Epithelial cell of prostate (primary cell): ENCODE measurements around the gene PEAK3.

Experiments
- DNase-seq: peaks from one replicate; pipeline ENCODE4 v3.0.0-alpha.2; 2011; ENCODE audit warnings: low read depth, low spot score
- H3K27ac ChIP-seq: fragments of 450-650 bp; 2 replicates; pipeline ENCODE4 v1.5.1; 2017; ENCODE audit warnings: mild to moderate bottlenecking

Gene PEAK3, protein sequence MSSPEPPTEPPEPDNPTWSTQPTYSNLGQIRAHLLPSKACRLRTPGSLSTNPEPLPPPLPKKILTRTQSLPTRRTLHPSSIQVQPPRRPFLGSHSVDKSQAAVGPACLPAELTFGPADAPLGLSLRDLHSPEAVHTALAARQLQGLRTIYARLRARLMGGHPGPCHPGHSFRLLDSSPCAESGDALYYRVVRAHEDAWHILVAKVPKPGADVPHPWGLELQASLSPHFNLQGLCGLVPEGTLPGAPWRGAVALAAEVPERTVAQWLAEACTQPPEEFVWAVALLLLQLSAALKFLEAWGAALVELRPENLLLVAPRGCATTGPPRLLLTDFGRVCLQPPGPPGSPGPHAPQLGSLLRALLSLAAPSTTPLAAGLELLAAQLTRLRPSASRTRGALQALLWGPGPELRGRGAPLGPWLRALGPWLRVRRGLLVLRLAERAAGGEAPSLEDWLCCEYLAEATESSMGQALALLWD

DNA sequence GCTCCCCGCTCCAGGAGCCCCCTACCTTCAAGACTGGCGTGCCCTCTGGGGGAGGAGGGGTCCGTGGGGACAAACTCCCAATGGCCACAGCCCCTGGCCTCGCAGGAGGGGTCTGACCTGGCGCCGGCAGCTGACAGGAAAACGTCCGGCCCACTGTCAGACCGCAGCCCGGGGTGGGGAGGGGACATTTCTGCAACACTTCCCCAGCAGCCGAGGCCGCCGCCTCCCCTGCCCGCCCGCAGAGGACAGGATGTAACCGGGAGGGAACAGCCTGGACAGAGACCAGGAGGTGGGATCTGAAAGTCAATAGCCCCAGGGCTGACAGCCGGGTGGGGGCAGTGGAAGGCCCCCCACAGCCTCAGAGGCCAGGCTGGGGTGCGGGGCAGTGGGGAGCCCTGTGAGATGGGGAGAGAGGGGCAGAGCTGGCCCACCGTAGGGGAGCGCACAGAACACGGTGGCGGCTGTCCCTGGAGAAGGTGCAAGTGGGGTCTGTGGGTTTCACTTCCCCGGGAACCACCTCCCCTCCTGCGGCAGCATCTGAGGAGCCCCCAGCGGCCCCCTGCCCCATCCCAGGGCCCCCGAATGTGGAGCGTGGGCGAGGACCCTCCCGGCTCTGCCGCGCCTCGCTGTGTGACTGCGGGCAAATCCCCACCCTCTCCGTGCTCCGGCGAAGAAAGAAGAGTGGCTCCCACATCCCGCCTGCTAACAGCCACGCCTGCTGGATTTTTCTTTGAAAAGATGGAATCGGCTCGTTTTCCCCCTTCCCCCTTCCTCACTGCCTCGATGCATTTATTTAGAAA, at the start of gene PEAK3:
Gene PEAK3, minus strand, starts transcription at position 114 of the 800 bp plus-strand sequence. CDS start 1,244 bp downstream, outside the sequence.
- no peak for DNase-seq
- no peak within 1 kb of the TSS for H3K27ac ChIP-seq

DNA sequence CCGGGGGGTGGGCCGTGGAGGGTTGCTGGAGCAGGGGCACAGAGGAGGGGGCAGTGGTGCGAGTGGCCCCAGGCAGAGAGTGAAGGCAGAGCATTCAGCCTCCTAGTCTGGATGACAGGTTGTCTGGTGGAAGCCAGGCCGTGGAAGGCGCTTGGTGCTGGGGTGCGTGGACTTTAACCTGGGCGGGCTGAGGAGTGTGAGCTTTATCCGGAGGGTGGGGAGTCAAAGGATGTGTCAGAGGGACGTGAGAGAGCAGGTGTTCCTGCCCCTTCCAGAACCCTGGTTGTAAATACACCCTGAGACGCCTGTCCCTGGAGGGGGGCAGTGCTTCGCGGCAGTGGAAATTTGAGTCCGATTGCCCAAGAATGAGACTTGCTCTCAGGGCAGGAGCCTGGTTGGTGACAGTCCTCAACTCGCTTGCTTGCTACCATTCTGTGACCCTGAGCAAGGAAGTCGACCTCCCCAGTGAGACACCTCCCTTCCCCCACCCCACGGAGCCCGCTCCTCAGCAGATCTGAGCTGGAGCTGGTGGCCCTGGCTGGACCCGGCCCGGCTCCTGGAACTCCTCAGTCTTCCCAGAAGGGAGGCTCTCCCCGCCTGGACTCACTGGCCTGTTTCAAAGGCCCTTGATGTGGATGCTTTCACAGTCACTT, 48.8 kb upstream of the PEAK3 start:
- H3K27ac ChIP-seq: no peak overlapping the region
- DNase-seq: no peak

DNA sequence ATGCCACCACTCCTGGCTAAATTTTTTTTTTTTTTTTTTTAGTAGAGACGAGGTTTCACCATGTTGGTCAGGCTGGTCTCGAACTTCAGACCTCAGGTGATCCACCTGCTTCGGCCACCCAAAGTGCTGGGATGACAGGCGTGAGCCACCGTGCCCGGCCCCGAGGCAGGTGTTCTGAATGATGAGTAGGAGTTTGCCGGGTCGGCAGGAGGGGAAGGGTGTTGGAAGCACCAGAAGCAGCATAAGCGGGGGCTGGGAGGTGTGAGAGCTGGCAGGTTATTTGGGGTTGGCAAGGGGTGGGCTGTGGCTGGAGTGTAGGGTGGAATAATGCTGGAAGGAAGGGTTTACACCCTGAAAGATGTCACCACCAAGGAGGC, 48.3 kb upstream of the PEAK3 start:
- no peak for DNase-seq
- H3K27ac ChIP-seq: no peak overlapping the region

DNA sequence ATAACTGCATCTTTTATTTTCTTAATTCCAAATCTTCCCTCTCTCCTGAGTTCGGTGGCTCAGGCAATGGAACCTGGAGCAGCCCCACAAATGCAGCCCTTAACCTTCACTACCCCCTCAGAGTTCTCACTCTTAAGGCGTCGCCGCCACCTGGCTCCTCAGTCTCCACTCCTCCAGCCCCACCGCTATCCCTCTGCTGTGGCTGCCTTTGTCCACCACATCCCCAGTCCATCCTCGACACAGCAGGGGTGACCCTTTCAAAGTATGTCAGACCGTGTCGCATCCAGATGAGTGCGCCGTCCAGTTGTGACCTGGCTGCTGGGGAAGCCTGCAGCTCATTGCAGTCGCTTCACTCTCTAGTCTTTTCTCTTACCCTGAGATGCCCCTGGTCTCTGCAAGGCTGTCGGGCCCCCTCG, 47.5 kb upstream of the PEAK3 start:
- no peak overlapping the region for H3K27ac ChIP-seq
- DNase-seq: no peak

DNA sequence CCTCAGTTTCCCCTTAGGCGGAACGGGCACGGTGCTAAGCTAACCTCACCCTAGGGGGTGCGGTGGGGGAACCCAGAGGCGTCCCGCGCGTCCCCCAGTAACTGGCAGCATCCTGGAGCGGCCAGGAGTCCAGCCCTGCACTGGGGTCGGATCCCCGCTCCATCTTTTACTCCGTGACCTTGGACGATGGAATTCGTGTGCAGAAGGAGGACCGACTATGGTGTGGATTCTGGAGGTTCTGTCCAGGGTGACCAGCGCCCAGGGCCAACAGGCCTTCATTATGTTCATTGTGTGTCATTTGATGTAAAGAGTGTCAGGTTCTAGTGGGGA, 47.1 kb upstream of the PEAK3 start:
- DNase-seq: no peak
- H3K27ac ChIP-seq: peak overlapping the region; percentile 73

DNA sequence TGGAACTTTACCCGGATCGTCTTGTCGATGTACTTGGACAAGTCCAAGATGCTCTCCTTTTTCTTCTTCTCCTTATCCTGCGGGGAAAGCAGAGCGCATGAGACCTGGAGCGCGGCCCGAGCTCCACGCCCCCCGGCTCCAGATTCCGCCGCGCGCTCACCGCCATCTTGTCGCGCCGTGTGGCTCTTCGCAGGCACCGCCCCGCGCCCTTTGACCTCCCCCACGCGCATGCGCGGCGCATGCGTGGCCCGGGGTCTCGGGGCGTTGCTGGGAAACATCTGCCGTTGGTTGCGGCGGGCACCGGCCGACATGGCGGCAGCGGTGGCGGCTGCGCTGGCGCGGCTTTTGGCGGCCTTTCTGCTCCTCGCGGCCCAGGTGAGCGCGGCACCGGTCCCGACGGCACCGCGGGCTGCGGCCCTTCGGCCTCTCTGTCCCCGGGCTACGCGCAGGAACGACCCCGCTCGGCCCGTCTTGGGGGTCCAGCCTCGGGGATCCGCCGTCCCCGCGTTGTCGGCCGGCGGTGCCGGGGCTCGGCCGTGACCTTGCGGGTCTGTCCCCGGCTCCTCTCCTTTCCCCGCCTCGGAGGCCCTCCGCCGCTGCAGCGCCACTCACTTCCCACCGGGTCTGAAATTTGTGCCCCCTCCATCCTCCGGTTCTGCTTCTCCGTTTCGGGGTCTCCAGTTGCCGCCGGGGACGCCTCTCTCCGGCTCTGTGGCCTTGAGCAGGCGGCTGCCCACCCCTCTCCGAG, 46.6 kb upstream of the PEAK3 start, which contains the start of the genes LSM7 and SPPL2B:
Gene LSM7, minus strand, starts transcription at position 186 of the 748 bp plus-strand sequence. Its CDS starts 20 bp downstream, at position 166.
Gene SPPL2B, plus strand, starts transcription at position 284 of the 748 bp plus-strand sequence. Its CDS starts 26 bp downstream, at position 310.
- H3K27ac ChIP-seq: peak within 1 kb of the TSS; percentile 73
- peak; percentile 18 for DNase-seq

DNA sequence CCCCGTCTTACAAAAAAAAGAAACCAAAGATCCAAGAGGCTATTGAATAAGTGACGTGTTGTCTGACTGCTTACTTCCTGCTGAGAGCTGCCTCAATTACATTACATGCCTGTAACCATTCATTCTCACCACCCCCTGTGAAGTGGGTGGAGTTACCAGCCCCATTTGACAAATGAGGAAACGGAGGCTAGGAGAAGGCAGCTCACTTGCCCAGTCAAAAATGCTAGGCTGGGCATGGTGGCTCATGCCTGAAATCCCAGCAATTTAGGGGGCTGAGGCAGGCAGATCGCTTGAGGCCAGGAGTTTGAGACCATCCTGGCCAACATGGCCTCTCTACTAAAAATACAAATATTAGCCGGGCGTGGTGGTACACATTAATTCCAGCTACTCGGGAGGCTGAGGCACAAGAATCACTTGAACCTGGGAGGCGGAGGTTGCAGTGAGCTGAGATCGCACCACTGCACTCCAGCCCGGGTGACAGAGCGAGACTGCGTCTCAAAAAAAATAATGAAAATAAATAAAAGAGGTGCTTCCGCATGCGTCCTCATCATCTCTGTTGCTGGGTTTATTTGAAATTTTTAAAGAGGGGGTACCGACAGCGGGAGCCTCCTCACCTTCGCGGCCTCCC, 45.9 kb upstream of the PEAK3 start:
- peak overlapping the region; percentile 73 for H3K27ac ChIP-seq
- DNase-seq: peak; percentile 80

DNA sequence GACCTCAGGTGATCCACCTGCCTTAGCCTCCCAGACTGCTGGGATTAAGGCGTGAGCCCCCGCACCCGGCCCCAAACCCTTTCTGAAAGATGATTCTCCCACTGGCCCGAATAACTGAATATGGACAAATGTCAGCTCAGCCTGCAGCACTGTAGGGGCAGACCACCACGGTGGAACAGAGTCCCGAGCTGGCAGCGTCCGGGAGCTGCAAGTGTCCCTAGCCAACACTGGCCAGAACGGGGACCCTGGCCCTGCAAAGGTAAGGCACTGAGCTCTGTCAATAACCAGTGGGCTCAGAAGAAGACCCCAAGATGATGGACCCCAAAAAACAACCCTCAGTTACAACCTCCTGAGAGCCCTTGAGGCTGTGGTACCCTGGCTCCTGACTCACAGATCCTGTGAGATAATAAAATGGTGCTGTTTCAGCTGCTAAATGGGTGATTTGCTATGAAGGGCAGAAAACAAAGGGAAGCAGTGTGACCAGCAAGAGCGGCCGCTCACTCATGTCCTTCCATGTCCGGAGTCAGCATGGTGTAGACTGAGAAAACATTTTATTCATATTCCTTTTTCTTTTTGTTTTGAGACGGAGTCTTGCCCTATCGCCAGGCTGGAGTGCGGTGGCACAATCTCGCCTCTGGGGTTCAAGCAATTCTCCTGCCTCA, 44.9 kb upstream of the PEAK3 start:
- DNase-seq: no peak
- H3K27ac ChIP-seq: peak overlapping the region; percentile 73

DNA sequence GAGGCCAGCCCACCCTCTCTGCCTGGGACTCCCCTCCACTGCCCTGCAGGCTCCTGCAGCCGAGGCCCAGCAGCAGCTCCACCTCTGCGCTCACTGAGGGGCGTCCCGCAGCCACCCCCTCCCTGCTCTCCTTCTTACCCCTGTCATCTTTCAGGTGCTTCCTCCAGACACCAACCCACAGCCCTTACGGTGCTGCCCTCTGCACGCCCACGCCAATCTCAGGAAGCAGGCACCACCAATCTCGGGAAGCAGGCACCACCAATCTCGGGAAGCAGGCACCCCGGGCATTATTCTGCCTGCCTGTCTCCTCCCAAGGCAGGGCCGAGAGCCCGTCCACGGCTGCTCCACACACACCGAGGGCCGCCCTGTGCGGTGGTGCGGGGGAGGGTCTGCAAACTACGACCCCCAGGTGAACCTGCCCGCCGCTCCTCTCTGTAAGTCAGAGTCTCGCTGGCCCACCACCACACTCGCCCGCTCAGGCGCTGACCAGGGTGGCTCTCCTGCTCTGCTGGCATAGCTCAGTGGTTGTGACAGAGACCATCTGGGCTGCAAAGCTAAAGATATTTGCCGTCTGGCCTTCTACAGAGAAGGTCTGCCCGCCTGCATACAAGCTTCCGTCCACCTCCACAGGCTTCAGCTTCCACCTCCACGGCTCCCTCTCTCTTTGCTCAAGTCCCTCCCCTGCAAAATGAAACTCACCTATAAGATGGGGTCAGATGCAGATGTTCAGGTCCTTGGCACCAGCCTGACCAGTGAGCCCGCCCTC, 43.5 kb upstream of the PEAK3 start:
- no peak for DNase-seq

DNA sequence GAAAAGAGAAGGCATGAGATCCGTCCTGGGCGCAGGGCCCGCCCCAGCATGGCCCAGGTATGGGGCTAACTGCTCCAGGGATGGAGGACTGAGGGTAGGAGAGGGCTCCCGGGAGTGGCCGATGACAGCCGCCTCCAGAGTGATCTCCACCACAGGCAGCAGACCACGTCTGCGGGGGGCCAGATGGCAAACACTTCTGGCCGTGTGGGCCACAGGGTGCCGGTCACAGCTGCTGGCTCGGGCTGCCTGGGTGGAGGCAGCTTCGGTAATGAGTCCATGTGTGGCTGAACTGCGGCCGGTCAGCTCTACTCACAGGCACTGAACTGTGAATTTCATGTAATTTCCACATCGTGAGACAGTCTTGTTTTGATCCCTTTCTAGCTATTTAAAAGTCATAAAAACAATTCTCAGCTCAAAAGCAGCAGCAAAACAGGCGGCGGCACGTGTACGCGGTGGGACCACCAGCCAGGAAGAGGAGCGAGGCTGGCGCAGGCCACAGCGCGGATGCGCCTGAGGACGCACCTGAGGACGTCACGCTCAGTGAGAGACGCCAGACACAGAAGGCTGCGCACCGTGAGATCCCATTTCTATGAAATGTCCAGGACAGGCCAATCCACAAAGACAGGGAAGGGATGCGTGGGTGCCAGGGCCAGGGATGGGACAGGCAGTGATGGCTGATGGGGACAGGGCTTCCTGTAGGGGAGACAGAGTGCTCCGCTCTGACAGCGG, 42.4 kb upstream of the PEAK3 start:
- no peak overlapping the region for H3K27ac ChIP-seq
- no peak for DNase-seq

More for the DNA sequence above, 43.5 kb upstream of the PEAK3 start:
- H3K27ac ChIP-seq: no peak overlapping the region

DNA sequence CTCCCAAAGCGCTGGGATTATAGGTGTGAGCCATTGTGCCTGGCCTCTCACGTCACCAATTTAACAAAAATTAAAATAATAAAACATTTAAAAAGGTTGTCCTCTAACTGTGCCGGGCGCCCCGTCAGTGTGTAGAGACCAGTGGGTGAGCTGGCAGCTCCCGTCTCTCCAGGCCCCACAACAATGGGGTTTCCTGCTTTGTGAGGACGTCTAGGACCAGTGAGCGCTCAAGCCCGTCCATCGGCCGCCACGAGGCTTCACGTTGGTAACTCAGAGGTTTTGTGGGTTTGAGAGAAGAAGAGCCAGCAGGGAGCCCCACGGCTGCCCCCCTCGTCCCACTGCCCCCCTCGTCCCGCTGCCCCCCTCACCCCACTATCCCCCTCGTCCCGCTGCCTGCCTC, 41.7 kb upstream of the PEAK3 start:
- no peak for DNase-seq
- H3K27ac ChIP-seq: no peak overlapping the region

DNA sequence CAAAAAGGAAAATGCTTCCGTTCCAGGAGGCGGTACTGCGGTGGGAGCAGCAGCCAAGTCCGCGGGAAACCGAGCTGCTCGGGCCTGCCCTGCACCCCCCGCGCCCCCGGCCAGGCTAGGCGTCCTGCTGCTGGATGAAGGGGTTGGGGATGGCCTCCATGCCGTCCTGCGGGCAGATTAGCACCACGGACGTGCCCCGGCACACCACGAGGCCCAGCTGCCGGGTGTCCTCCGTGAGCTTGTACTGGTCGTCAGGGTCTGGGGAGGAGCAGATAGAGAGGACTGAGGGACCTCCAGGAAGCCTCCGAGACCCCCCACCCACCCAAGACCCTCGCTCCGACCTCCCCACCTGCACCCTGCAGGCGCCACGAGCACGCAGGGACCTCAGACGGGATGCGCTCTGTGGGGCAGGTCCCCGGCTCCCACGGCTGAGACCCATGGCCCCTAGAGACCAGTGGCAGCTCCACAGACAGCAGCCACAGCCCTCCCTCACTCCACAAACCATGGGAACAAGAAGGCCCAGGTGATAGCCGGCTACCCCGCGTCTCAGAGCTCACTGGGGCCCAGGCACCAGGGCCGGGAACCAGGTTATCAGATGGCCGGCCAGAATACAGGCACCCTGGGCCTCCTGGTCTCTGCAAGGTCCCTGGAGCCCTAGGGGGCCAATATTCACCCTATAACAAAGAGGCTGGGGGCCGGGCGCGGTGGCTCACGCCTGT, 39.7 kb upstream of the PEAK3 start:
- DNase-seq: no peak
- H3K27ac ChIP-seq: no peak overlapping the region

DNA sequence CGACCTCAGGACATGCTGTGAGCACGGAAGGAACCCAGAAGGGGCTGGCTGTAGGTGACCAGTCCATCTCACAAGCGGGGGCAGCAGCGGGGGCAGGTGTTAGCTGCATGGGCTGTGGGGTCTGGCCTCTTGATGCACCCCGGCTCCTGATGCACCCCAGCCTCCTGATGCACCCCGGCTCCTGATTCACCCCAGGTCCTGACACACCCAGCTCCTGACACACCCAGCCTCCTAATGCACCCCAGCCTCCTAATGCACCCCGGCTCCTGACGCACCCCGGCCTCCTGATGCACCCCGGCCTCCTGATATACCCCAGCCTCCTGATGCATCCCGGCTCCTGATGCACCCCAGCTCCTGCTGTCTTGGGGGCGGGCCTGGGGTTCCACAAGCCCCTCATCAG, 39.0 kb upstream of the PEAK3 start:
- H3K27ac ChIP-seq: no peak overlapping the region
- DNase-seq: no peak

DNA sequence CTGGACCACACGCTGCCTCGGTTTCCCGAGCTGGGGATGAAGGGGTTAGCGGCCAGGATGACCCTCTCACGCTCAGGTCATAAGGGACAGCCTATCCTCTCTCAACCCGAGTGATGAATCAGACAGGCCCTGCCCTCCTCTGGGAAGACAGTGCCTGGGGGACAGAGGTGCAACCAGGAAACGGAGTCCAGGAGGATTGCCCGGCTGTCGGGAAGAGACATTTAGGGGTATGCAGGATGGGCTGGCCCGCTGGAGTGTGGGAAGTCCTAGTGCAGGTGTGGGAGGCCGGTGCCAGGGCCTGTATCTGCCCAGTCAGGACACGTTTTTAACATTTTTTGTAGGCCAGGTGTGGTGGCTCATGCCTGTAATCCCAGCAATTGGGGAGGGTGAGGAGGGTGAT, 38.1 kb upstream of the PEAK3 start:
- H3K27ac ChIP-seq: no peak overlapping the region
- no peak for DNase-seq

DNA sequence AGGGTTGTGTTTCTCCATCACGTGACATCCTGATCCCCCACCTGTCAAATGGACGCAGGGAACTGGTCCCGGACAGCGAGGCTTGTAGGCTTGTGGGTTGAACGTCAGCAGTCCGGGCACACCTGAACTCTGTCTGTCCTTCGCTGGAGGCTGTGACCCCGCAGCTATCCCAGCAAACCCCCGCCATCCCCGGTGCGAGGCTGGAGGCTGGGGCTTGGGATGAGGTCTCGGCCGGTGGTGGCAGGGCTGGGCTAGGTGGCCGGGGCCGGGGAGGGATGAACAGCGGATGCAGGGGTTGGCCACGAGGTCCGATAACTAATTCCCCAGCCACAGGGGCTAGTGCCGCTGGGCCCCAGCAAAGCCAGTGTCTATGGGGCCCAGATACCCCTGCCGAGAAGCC, 37.6 kb upstream of the PEAK3 start:
- no peak for DNase-seq
- H3K27ac ChIP-seq: no peak overlapping the region

DNA sequence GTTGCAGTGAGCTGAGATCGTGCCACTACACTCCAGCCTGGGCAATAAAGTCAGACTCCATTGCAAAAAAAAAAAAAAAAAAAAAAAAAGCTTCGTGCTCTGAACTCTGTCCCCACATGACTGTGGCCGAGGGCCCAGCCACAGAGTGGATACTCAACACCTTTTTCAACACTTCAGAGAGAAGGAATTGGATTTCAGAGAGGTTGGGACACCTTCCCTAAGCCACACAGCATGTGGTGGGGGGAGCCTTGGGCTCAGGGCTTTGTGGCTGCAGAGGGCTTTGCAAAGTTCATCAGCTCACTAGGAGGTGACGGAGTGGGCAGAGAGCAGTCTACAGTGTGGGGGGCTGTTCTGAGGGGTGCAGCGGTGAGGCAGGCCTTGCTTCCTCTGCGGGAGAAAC, 36.9 kb upstream of the PEAK3 start:
- no peak for DNase-seq
- H3K27ac ChIP-seq: no peak overlapping the region

DNA sequence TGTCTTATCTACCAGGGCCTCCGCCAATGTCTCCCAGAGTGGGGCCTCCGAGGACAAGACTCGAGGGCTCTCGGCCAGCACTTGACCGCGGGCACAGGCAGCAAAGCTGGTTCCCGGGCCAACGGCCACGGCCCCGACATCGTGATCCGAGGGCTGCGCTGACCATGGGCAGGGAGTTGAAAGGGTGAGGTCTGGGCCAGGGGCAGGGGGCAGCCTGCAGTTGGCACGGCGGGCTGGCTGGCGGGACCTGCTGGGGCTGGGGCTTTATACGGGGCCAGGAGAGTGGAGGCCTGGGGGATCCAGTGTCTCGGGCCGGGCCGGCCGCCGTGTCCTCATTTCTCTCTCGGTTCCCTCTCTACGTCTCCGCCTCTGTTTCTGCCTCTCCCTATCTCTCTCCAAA, 35.8 kb upstream of the PEAK3 start:
- DNase-seq: no peak
- H3K27ac ChIP-seq: no peak overlapping the region
